NCI-H1105 treated with DMSO at 0.1 percent for 48 hours (cell line): Measurements from ENCODE around the gene EHF.
A peak's percentile ranks its signal among the peaks of the same experiment; 100 is the strongest.

Experiments used
- DNase-seq: peaks from one replicate; lab custom pipeline; 2025; lab: John Stamatoyannopoulos, UW

The EHF gene

DNA sequence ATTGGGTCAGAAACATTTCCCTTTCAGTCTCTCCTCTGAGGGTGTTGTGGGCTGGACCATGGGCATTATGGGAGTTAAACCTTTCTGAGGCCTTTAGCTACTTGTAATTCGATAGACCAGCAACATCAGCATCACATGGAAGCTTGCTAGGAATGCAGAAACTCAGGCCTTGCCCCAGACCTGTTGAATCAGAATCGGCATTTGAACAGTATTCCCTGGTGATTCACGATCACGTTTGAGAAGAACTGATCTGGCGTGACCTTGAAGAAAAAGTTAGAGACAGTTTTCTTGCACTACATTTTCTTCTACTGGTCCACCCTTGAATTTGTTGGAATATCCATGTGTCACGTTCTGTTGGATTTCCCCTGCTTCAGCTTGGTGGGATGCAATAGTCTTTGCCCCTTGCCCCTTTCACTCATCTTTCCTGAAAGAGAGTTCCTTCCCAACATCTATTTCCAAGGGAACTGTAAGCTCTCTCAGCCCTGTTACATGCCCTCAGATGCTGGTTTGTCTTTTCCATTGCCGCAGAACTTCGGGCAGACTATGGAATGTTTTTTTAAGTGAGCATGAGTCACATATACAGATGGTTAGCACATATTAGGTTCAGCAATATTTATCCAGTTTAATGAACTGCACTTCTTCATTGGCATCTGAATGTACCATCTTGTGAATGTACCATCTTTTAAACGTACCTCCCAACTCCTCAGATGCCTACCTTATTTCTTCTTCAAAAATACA is 23.9 kb downstream of the EHF start:
- no peak for DNase-seq

DNA sequence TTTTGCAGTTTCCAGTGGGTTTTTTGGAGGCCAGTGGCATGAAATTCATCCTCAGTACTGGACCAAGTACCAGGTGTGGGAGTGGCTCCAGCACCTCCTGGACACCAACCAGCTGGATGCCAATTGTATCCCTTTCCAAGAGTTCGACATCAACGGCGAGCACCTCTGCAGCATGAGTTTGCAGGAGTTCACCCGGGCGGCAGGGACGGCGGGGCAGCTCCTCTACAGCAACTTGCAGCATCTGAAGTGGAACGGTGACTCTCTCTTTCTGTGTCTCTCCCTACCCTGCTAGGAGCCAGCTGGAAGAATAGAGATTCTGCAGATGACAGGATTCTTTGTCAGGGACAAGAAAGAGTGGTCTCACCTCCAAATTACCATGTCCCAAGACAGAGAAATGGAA is 25.5 kb downstream of the EHF start:
- DNase-seq, result no peak

- no peak for DNase-seq
These were observed 26.2 kb downstream of the EHF start for GRCh38 chr11:34647131-34647530.

DNA sequence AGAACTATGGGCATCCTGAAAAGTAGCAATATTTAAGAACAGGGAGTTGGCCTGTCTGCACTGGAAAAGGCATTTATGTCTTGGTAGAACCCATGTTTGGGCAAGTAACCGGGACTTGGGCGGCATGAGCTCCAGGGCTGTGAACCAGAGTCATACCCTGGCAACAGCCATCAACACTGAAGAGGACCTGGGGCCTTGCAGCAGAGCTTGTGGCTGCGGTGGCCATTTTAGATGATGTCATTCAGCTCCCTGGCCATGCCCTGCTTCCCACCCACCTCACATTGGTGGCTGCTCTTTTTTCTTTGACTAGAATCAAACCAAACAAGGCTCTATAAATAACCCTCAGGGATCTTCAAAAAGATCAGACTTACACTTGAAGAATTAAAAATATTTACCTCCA is 26.6 kb downstream of the EHF start:
- no peak for DNase-seq

GRCh38 chr11:34648036-34648435 is 27.1 kb downstream of the EHF start:
- no peak for DNase-seq

DNA sequence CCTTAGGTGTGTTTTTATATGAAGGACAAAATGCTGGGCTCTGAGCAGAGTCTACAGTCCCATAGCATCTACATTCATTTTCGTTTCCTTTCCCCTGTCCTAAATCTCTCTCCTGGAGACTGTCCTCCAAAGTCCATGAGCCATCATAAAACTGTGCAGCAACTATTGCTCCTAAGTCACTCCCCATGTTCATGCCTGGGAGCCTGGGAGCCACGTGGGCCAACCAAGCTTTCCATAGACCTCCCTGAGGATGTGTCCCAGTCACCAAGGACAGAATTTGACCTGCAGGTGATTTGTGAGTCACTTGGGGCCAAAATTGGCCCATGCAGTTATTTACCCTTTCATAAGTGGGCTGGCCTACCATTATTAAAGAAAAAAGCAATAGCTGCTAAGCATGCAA is 28.7 kb downstream of the EHF start:
- no peak for DNase-seq

GRCh38 chr11:34650528-34650927 is 29.6 kb downstream of the EHF start:
- DNase-seq, result no peak

GRCh38 chr11:34651551-34651950 is 30.7 kb downstream of the EHF start:
- DNase-seq, result no peak

GRCh38 chr11:34652191-34652973 is 31.5 kb downstream of the EHF start:
- DNase-seq, result no peak

DNA sequence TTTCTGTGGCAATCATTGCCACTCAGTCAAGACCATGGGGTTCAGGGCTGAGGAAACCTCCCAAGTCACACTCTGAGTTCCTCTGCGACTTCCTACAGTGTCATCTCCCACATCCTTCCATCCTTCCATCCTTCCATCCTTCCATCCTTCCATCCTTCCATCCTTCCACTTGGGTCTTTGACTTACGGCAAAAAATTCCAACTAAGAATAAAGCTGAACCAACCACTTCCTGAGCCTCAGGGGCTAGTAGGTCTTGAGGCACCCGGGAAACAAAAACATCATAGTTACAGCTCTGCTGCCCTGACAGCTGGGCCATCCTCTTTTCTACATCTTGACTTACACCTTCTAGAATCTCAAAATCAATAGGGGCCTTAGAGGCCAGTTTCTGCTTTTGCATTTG is 32.1 kb downstream of the EHF start:
- DNase-seq, result no peak

- no peak for DNase-seq
These were observed 33.1 kb downstream of the EHF start for GRCh38 chr11:34653851-34654482.

- no peak for DNase-seq
These were observed 33.8 kb downstream of the EHF start for GRCh38 chr11:34654483-34655334.

GRCh38 chr11:34655335-34656008 is 34.6 kb downstream of the EHF start:
- DNase-seq, result no peak

GRCh38 chr11:34656062-34656720 is 35.3 kb downstream of the EHF start:
- no peak for DNase-seq

DNA sequence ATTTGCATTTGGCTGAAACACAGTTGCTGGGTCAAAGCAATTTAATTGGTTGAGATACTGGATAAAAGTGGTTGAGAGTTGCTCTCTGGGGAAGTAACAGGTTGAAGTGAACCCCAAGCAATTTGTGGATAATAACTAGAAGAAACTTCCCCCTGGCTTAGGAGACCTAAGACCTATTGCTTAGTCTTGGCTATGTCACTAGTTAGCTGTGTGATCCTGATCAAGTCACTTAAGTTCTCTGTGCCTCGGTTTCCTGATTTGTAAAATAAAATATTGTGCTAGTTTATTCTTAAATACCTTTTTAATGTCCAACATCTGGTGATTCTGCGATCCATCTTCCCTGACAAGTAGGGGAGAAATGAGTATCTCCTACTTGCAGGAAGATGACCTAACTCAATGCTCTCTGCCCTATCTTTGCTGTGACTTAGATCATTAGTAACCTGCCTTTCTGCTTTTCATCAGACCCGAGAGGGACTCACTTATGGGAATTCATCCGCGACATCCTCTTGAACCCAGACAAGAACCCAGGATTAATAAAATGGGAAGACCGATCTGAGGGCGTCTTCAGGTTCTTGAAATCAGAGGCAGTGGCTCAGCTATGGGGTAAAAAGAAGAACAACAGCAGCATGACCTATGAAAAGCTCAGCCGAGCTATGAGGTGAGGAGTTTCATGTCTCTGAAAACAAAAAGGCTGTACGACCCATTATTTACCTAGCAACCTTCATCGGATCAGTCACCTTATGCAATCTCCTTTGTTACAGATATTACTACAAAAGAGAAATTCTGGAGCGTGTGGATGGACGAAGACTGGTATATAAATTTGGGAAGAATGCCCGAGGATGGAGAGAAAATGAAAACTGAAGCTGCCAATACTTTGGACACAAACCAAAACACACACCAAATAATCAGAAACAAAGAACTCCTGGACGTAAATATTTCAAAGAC is 37.5 kb downstream of the EHF start:
- DNase-seq, result no peak

DNA sequence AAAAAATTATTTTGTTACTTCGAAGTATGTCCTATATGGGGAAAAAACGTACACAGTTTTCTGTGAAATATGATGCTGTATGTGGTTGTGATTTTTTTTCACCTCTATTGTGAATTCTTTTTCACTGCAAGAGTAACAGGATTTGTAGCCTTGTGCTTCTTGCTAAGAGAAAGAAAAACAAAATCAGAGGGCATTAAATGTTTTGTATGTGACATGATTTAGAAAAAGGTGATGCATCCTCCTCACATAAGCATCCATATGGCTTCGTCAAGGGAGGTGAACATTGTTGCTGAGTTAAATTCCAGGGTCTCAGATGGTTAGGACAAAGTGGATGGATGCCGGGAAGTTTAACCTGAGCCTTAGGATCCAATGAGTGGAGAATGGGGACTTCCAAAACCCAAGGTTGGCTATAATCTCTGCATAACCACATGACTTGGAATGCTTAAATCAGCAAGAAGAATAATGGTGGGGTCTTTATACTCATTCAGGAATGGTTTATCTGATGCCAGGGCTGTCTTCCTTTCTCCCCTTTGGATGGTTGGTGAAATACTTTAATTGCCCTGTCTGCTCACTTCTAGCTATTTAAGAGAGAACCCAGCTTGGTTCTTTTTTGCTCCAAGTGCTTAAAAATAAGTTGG is 38.3 kb downstream of the EHF start:
- no peak for DNase-seq

- no peak for DNase-seq
These were observed 44.4 kb downstream of the EHF start for GRCh38 chr11:34665077-34665835.

GRCh38 chr11:34667810-34668582 is 47.1 kb downstream of the EHF start:
- DNase-seq, result peak; percentile 38
